Astrocyte (in vitro differentiated cells and primary cell): ENCODE data around the gene SNTN. TPM values are rescaled to one million over a fixed set of nuclear protein-coding genes. Genes with fewer than 3 reads are reported as not detected.

Source experiments
- DNase-seq: peaks from one replicate; pipeline ENCODE4 v3.0.0-alpha.2; 2010; ENCODE audit warnings: low read depth
- FAIRE-seq: peaks from 2 replicates; lab custom pipeline; 2011; peaks lifted over from hg19 to GRCh38; lab: Jason Lieb, UNC
- H2AFZ ChIP-seq: 2 replicates; pipeline ENCODE4 v1.6.0; 2012; ENCODE audit warnings: low read depth, low read length, inconsistent platforms
- H3K27ac ChIP-seq: 2 replicates; pipeline ENCODE4 v1.5.1; 2011; ENCODE audit warnings: low read depth, low read length, inconsistent platforms
- H3K27me3 ChIP-seq: 2 replicates; pipeline ENCODE4 v1.6.0; 2011; ENCODE audit warnings: low read length, inconsistent platforms; ENCODE audit not compliant: insufficient read depth
- H3K36me3 ChIP-seq: 2 replicates; pipeline ENCODE4 v1.5.1; 2011; ENCODE audit warnings: low read length, inconsistent platforms; ENCODE audit not compliant: insufficient read depth
- H3K4me1 ChIP-seq: 2 replicates; pipeline ENCODE4 v1.5.1; 2011; ENCODE audit warnings: low read length, inconsistent platforms; ENCODE audit not compliant: insufficient read depth
- H3K4me2 ChIP-seq: 2 replicates; pipeline ENCODE4 v1.6.0; 2012; ENCODE audit warnings: low read length, inconsistent platforms
- H3K4me3 ChIP-seq: 2 replicates; pipeline ENCODE4 v1.5.1; 2011; ENCODE audit warnings: low read depth, mild to moderate bottlenecking, low read length, inconsistent platforms; ENCODE audit not compliant: insufficient read depth
- H3K79me2 ChIP-seq: 2 replicates; pipeline ENCODE4 v1.6.0; 2012; ENCODE audit warnings: mild to moderate bottlenecking, low read length, inconsistent platforms; ENCODE audit not compliant: insufficient read depth
- H3K9ac ChIP-seq: 2 replicates; pipeline ENCODE4 v1.6.0; 2012; ENCODE audit warnings: mild to moderate bottlenecking, low read length, inconsistent platforms
- H3K9me3 ChIP-seq: 2 replicates; pipeline ENCODE4 v1.5.1; 2012; ENCODE audit warnings: low read depth, mild to moderate bottlenecking, low read length, inconsistent platforms; ENCODE audit not compliant: insufficient read depth
- H4K20me1 ChIP-seq: 2 replicates; pipeline ENCODE4 v1.6.0; 2012; ENCODE audit warnings: low read length, inconsistent platforms; ENCODE audit not compliant: insufficient read depth
- H3K27ac Mint-ChIP-seq: one replicate; pipeline ENCODE4 v1.8.0; 2021; ENCODE audit warnings: mild to moderate bottlenecking, mixed read lengths; ENCODE audit not compliant: unreplicated experiment
- H3K27me3 Mint-ChIP-seq: one replicate; pipeline ENCODE4 v1.8.0; 2021; ENCODE audit warnings: low read depth, mixed read lengths; ENCODE audit not compliant: unreplicated experiment
- H3K36me3 Mint-ChIP-seq: one replicate; pipeline ENCODE4 v1.8.0; 2021; ENCODE audit warnings: low read depth, mixed read lengths; ENCODE audit not compliant: unreplicated experiment
- H3K4me1 Mint-ChIP-seq: one replicate; pipeline ENCODE4 v1.8.0; 2021; ENCODE audit warnings: low read depth, mixed read lengths; ENCODE audit not compliant: unreplicated experiment
- H3K4me3 Mint-ChIP-seq: one replicate; pipeline ENCODE4 v1.8.0; 2021; ENCODE audit warnings: mild to moderate bottlenecking, moderate library complexity, mixed read lengths; ENCODE audit not compliant: unreplicated experiment
- H3K9me3 Mint-ChIP-seq: one replicate; pipeline ENCODE4 v1.8.0; 2021; ENCODE audit warnings: mild to moderate bottlenecking, mixed read lengths; ENCODE audit not compliant: unreplicated experiment
- EZH2 ChIP-seq: IDR thresholded peaks from 2 replicates; pipeline ENCODE4 v1.6.1; 2012; ENCODE audit warnings: mild to moderate bottlenecking, low read length, inconsistent platforms; ENCODE audit not compliant: insufficient read depth
- total RNA-seq: library from RNA; stranded (reverse); gene quantifications from 2 replicates; pipeline ENCODE4 v1.2.1, GENCODE V29; 2021
- TF ChIP-seq, protein P1 (sequence below): IDR thresholded peaks from 2 replicates; pipeline ENCODE4 v1.5.1; 2011; ENCODE audit warnings: low read depth, mild to moderate bottlenecking, inconsistent platforms, low read length, moderate library complexity; ENCODE audit not compliant: insufficient read depth

Gene SNTN
- total RNA-seq, 1 donor from 2014 or later, result not detected

DNA sequence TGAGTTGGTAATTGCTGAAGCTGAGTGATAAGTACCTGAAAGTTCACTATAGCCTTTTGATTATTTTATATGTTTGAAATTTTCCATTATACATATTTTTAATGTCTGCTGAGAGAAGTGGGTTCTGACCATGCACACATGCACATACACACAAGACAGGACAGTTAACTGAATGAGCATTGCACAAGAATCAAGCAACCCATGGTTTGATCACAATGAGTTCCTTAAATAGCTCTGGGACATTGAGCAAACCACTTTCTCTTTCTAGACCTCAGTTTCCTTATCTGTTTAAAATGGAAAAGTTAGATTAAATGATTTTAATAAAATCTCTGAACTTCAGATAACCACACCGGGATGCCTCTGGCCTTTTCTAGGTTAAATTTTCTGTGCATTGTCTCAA lies 26.7 kb downstream of the SNTN start:
- no peaks in the 10 kb centered on the region for H3K36me3 Mint-ChIP-seq
- Histone ChIP-seq H3K9me3 (no peaks in the 10 kb centered on the region), H4K20me1 (no peaks in the 10 kb centered on the region), H3K4me2 (no peak overlapping the region), H3K27me3 (no peaks in the 10 kb centered on the region), H3K79me2 (no peaks in the 10 kb centered on the region), H2AFZ (no peak overlapping the region), H3K4me1 (no peaks in the 10 kb centered on the region), H3K9ac (no peak overlapping the region), H3K4me3 (no peak overlapping the region), H3K27ac (no peak overlapping the region), H3K36me3 (no peaks in the 10 kb centered on the region)
- H3K27ac Mint-ChIP-seq, result no peak overlapping the region
- DNase-seq (no peak), FAIRE-seq (no peak)
- peaks cover 5% of the 10 kb centered on the region for H3K27me3 Mint-ChIP-seq
- H3K4me1 Mint-ChIP-seq, result no peaks in the 10 kb centered on the region
- H3K9me3 Mint-ChIP-seq, result no peaks in the 10 kb centered on the region
- TF ChIP-seq EZH2, result no peak
- TF ChIP-seq, protein P1, sequence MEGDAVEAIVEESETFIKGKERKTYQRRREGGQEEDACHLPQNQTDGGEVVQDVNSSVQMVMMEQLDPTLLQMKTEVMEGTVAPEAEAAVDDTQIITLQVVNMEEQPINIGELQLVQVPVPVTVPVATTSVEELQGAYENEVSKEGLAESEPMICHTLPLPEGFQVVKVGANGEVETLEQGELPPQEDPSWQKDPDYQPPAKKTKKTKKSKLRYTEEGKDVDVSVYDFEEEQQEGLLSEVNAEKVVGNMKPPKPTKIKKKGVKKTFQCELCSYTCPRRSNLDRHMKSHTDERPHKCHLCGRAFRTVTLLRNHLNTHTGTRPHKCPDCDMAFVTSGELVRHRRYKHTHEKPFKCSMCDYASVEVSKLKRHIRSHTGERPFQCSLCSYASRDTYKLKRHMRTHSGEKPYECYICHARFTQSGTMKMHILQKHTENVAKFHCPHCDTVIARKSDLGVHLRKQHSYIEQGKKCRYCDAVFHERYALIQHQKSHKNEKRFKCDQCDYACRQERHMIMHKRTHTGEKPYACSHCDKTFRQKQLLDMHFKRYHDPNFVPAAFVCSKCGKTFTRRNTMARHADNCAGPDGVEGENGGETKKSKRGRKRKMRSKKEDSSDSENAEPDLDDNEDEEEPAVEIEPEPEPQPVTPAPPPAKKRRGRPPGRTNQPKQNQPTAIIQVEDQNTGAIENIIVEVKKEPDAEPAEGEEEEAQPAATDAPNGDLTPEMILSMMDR, result no peak
- no peak overlapping the region for H3K4me3 Mint-ChIP-seq

DNA sequence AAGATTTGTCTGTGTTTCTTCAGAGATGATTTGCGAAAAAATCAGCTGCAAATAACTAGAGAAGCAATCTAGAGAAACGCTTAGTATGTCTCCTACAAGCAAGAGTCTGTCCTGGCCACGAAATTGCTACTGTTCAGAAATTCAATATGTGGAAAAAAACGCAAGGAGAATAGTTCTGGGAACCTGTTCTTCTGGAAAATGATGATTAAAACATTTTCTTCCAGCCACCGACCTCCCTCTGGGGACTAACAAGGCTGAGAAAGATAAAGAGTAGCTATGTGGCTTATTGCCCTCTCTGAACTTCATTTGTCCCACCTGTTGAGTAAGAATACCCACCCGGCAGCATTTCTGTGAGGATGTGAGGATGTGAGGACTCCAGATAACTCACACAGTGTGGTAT lies 31.6 kb downstream of the SNTN start:
- H3K79me2 ChIP-seq, result no peaks in the 10 kb centered on the region
- Mint-ChIP-seq H3K36me3 (no peaks in the 10 kb centered on the region), H3K4me3 (no peak overlapping the region), H3K27ac (no peak overlapping the region), H3K4me1 (peaks cover 9% of the 10 kb centered on the region), H3K9me3 (no peaks in the 10 kb centered on the region), H3K27me3 (no peaks in the 10 kb centered on the region)
- H3K9ac ChIP-seq, result no peak overlapping the region
- no peaks in the 10 kb centered on the region for H4K20me1 ChIP-seq
- no peaks in the 10 kb centered on the region for H3K9me3 ChIP-seq
- no peaks in the 10 kb centered on the region for H3K27me3 ChIP-seq
- H3K4me3 ChIP-seq, result no peak overlapping the region
- no peak overlapping the region for H3K4me2 ChIP-seq
- H3K27ac ChIP-seq, result no peak overlapping the region
- H2AFZ ChIP-seq, result no peak overlapping the region
- FAIRE-seq, result no peak
- DNase-seq, result no peak
- TF ChIP-seq, protein P1, result no peak
- no peak for TF ChIP-seq EZH2
- H3K36me3 ChIP-seq, result no peaks in the 10 kb centered on the region
- H3K4me1 ChIP-seq, result no peaks in the 10 kb centered on the region

DNA sequence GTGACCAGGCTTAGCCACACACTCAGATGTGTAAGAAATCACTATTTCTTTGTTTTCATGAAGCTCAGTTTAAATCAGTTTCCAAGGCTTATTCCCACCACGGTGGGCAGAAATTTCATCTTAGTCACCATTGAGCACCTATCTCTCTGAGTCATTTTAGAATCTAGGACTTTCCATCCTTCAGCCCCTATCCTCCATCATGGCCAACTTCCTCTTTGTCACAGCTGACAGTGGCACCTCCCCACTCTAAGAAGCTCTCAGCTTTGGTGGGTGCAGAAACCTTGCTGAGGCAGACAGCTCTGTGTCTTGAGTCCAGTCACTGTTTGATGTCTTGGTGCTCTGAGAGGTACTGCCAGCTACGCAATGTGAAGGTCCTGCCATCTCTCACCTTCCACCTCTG lies 32.9 kb downstream of the SNTN start:
- no peaks in the 10 kb centered on the region for H3K27me3 Mint-ChIP-seq
- Histone ChIP-seq H3K4me1 (no peaks in the 10 kb centered on the region), H3K27me3 (no peaks in the 10 kb centered on the region), H3K4me2 (no peak overlapping the region), H3K9ac (no peak overlapping the region), H3K27ac (no peak overlapping the region), H3K79me2 (no peaks in the 10 kb centered on the region), H3K4me3 (no peak overlapping the region), H2AFZ (no peak overlapping the region), H3K36me3 (no peaks in the 10 kb centered on the region), H4K20me1 (no peaks in the 10 kb centered on the region), H3K9me3 (no peaks in the 10 kb centered on the region)
- H3K27ac Mint-ChIP-seq, result no peak overlapping the region
- FAIRE-seq (no peak), DNase-seq (no peak)
- no peaks in the 10 kb centered on the region for H3K9me3 Mint-ChIP-seq
- TF ChIP-seq, protein P1, result no peak
- no peak for TF ChIP-seq EZH2
- no peak overlapping the region for H3K4me3 Mint-ChIP-seq
- H3K4me1 Mint-ChIP-seq, result peaks cover 9% of the 10 kb centered on the region
- H3K36me3 Mint-ChIP-seq, result no peaks in the 10 kb centered on the region
